Dermis microvascular lymphatic vessel endothelial cell (primary cell): Measurements from ENCODE around the gene ARHGEF7. TPM values are rescaled to one million over a fixed set of nuclear protein-coding genes. Genes with fewer than 3 reads are reported as not detected.
A peak's percentile ranks its signal among the peaks of the same experiment; 100 is the strongest.

Source experiments
- DNase-seq, 2 donors: peaks; one replicate each; pipeline versions ENCODE4 v3.0.0 to v3.0.0-alpha.2; 2010; ENCODE audit warnings: low read depth in 2 of 2
- total RNA-seq: library from RNA; depleted of rRNA; stranded (reverse); fragments of >200 nt; gene quantifications from 2 replicates; pipeline ENCODE4 v1.2.1, GENCODE V29; 2014

ARHGEF7 gene
- total RNA-seq, 1 donor from 2014 or later: 250 TPM

DNA sequence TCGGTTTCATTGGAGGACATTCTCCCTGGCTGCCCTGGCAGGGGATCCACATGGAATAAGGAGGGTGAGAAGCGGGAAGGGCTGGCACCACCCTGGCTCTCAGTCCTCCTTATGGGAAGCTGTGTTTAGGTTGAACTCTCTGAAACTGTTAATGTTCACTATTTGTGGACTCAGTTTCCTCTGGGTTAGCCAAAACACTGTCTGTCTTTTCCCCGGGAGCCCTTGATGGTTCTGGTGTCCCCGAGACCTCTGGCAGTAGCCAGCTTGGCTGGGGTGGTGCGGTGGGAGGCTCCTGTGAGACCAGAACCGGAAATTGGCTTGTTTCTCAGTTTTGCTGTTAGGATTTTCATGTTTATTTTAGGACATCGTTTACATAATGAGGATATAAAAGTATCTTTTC, 157.0 kb downstream of the ARHGEF7 start:
- no peak for DNase-seq

DNA sequence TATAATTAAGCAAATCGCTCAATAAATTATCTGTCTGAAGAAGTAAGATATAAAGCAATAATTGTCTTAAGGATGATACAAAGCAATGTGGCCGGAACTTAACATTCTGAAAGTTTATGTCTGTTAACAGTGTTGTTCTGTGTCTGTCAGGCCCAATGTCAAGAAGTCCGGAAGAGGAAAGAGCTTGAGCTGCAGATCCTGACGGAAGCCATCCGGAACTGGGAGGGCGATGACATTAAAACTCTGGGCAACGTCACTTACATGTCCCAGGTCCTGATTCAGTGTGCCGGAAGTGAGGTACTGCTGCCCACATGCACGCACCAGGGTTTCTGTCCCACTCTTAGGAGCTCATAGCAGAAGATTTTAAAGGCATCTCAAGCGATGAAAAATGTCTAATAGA, 160.3 kb downstream of the ARHGEF7 start:
- DNase-seq: peak; percentile 38 to 40

DNA sequence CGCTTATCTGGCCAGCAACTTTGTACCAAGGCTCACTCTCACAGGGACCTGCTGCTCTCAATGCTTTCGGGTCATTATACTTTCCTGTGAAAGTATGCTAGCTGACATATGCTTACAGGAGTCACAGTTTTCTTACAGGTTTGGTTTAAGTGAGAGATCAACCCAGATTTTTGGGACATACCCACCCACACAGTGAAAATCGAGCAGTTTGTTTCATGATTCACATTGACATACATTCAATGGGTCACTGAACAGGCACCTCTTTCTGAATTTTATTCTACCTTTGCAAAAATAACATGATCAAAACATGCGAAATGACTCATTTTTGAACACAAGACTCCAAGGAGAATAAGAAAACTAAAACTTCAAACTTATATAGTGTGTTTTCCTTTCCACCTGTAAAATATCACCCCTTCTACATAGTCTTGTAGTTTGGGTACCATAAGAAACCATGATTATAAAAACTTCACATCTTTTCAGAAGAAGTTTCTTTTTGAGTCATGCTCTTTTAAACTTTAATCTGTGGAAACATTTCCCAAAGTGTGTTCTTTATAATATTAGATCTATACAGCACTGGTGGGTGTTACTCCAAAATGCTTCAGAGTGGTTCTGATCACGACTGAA, 161.0 kb downstream of the ARHGEF7 start:
- DNase-seq: no peak

DNA sequence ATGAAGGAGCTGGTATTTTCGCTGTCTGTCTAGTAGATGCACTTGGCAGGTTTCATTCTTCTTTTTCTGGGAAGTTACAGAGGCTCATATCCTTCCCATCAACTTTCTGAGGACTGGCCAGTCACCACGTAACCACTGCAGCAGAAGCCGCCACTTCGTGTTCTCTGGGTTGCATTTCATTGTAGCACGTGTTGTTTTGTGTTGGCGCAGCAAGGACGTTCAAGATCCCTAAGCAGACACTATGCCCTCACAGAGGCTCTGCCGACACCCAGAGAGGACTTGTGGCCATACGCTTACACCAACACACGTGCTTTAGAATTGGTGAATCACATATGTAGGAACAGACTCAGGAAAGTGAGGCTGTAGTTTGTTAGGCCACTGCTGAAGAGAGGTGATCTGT, 163.1 kb downstream of the ARHGEF7 start:
- no peak for DNase-seq

DNA sequence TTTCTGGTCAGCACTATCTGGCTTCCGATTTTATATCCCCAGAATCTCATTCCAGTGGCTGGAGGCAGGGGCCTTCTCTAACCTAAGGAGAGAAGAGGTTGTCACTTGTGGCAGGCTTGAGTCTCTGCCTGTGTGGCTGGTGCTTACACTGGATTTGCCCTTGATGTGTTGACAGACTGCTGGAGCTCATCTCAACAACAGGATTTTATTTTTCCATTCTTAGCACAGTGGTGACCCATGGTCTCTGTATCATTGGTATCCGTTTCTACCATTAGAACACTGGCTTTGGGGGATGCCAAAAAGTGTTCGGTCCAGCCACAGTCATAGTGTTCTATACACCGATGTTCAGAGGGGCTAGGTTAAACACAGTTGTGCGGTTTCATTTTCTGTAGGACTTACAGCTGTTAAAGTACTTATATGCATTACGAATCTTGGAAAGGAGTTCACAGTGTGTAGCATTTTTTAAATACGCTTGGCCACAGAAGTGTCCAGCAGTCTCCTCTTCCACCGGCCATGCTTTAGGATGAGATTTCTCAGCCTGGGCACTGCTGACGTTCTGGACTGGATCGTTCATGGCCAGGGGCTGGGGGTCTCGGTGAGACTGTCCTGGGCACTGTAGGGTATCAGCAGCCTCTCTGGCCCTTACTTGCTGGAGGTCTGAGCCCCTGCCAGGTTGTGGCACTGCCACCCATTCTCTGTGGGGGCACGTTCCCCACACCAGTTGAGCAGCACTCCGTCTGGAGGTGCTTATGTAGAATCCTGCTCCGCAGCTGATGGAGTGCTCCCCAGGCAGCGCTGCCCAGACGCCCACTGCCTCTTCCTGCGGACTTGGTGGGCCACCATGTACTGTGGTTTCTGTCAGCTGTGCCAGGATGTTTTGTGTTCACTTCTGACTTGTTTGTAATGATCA, 163.9 kb downstream of the ARHGEF7 start:
- no peak for DNase-seq

DNA sequence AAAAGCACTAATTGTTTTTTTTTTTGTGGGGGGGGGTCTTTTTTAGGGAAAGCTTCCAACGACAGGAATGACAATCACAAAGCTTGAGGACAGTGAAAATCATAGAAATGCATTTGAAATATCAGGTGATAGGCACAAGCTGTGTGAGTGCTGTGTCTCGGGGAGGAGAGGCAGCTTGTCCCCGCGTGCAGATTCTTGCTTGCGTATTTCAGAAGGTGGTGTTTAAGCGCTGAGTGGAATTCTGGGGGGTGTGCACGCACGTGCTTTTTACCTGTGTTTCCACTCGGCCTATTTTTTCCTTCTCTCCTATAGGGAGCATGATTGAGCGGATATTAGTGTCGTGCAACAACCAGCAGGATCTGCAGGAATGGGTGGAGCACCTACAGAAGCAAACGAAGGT, 165.1 kb downstream of the ARHGEF7 start:
- DNase-seq: no peak

DNA sequence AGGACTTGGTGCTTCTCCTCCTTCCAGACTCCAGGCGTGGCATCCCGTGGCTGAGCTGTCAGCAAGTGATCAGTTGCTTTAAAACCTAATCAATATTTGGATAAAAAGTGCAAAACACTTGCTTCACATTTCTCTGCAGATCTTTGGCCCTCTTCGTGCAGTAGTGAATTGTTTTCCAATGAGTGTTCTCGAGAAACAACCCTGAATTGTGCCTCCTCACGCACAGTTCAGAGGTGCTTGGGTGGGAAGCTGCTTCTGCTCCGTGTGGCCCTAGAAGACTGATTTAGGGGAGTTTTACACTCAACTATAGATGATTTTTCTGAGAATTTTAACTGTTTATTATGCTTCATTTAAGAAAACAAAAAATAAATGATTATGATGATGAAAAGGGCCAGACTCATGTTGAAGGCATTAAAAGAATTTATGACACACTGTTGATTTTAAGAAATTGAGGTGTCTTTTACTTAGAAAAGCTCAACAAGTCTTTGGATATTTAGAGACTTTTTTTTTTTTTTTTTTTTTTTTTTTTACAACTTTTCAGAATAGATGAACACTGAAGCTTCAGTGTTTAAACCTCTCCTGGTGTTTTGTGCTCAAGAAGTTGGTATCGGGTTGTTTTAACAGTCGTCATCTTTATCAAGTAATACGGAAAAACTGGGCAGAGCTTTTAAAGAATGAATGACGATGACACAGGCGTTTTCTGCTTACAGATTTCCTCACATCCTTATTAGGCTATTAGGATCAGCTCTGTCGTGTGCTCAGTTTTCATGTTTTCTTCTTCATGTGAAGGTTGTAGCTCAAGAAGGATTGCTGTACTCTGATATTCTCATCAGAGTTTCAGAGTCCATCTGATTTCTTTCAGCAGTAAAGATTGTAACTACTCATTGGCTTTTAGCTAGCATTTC, 165.8 kb downstream of the ARHGEF7 start:
- DNase-seq: no peak

DNA sequence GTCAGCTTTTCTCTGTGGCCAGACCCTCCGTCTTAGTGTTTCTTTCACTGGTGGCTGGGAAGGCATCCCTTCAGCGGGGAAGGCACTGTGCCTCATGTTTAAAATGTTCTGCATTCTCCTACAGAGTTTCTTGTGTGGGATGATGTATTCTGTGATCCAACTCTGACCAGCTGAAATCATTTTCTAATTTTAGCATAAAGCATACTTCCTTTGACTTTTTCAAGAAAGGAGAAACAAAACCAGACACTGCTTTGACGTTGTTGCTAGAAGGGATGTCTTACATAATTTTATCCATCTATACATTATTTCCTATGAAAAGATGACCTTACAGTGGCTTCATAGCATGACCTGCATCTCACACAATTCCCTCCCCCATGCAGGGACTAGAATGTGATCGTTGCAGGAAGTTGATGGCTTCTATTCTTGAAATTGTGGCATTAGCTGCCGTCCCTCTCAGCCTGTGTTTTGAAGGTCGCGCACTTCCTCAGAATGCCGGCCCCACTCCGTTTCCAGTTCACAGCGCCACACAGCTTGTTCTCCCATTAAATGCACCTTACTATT, 166.7 kb downstream of the ARHGEF7 start:
- DNase-seq: no peak

DNA sequence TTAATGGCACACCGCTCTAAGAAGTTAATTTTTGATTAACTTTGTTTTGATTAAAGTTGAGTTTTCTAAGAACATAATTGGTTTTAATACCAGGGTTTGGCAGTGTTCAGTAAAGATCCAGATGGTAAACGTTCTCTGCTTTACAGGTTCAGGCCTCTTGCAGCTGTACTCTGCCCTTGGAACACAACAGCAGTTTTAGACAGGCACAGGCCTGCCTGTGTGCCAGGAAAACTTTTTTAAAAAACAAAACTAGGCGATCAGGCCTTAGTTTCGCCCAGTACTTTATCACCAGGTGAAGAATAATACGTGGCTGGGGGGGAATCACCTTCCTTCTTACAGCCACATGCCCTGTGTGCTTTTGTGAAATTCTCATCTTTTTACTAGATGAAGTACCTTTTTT, 167.3 kb downstream of the ARHGEF7 start:
- no peak for DNase-seq

DNA sequence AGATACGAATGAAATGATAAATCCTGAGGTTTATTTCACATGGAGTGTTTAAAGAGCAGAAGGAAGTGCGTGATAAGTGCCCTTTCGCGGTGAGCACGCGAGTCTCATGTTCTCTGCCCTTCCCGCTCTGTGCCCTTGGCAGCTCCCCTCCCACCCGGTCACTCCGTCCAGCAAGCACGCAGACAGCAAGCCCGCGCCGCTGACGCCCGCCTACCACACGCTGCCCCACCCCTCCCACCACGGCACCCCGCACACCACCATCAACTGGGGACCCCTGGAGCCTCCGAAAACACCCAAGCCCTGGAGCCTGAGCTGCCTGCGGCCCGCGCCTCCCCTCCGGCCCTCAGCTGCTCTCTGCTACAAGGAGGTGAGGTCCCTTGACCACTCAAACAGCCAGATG, 167.9 kb downstream of the ARHGEF7 start:
- DNase-seq: no peak

DNA sequence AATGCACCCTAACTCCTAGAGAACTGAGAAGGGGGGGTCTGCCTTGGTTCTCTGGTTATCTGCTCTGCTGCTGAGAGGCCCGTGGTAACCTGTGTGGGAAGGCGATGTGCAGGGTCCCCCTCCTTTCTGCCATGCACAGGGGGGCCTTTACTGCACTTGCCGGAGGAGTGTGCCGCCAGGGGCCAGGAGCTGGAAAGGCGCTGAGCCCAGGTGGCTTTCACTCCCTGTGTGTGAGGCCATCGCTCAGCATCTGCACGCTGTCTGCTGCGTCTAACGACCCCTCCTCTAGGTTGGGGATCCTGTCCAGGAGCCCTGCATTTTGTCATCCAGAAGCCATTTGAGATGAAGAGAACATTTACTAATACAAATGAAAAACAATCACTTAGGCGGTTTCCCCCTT, 168.3 kb downstream of the ARHGEF7 start:
- DNase-seq: no peak

DNA sequence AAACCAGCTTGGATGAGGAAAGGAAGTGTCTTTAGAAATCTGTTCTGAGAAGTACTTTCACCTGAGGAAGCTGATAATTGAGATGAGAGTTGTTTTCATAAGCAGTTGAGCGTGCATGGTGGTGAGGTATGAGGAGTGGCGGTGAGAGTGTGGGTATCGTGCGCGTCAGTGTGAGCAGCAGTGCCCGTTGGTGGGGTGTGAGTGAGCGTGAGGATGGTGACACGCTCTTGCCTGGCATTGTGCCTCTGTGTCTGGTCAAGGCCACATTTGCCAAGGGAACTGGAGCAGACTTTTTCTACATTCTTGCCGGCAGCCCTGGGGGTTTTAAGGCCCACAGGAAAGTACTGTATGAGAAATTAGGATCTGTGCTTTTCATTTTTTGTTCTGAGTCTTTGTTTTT, 168.9 kb downstream of the ARHGEF7 start:
- no peak for DNase-seq

DNA sequence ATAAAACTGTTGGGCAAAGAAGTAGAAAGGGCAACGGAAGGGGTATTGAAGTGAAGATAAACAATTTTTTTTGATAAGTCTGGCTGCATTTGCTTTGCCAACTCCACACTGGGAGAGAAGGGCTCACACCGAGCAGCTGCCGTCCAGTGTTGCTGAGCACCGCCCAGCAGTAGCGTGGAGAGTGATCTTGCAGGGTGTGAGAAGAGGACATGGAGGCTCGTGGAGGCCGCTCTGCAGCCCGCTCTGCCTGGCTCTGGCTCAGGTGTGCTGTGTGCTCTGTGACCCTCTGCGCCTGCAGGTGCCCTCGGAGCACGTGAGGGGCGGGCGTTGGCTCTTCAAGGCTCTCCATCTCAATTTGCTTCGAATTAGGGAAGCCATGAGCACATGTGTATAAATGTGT, 169.5 kb downstream of the ARHGEF7 start:
- no peak for DNase-seq

DNA sequence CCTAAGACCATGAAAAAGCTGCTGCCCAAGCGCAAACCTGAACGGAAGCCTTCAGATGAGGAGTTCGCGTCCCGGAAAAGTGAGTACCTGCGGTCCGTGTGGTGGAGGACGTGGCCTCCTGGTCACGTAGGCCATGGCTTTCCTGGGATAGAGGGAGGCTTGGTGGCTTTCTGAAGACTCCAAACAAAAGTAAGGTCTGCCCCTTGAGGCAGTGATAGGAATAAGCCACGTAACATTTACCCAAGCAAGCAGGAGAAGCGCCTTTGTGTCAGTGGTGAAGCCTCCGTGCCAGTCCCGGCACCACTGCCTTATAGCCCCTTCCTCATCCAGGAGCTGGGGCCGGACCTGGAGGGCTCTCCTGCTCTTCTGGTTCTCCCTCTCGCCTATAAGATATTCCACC, 171.1 kb downstream of the ARHGEF7 start:
- DNase-seq: no peak

DNA sequence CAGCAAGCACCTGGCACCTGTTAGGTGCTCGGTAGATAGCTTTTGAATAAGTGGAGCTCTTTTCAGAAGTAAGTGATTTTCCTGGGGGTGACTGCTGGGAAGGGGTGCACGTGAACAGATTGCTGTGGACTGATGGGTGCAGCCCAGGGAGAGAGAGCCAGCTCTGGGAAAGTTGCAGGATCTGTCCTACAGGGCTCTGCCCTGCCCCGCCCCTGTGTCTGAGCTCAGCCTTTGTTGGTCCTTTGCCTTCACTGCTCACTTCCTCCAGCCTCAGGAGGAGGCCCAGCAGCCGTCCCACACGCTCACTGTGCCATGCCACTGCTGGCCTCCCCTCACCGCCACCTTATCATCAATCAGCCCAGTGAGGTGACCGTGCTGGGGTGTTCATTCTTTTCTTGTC, 171.6 kb downstream of the ARHGEF7 start:
- no peak for DNase-seq

DNA sequence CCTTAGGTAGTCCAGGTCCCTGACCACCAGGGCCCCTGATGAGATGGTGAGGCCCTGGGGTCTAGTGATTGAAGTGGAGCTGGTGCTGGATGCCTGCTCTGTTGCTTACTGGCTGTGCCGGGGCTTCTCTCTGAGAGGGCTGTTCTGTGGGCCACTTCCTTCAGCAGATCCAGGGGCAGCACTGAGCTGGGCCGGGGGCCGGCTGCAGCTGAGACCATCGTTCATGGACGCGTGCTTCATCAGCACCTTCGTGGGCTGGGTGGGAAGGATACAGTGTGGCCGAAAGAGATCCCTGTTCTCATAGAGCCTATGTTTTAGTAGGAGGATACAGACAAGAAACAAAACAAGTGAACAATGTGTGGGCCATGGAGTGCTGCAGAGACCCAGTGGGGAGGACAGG, 172.1 kb downstream of the ARHGEF7 start:
- no peak for DNase-seq

DNA sequence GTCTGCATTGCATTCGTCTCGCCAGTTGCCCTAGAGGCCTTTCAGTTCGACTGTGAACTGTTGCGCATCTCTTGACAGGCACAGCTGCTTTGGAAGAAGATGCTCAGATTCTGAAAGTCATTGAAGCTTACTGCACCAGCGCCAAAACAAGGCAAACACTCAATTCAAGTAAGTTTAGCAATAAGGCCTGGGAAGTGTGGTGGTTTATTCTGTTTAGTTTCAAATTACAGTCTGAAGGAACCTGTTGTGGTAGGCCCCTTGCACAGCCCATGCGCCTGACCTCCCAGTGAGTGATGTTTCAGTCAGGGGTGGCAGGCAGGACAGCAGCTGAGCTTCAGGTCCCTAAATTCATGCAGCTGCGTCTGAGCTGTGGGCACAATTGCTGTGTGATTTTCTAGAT, 173.2 kb downstream of the ARHGEF7 start:
- DNase-seq: no peak

DNA sequence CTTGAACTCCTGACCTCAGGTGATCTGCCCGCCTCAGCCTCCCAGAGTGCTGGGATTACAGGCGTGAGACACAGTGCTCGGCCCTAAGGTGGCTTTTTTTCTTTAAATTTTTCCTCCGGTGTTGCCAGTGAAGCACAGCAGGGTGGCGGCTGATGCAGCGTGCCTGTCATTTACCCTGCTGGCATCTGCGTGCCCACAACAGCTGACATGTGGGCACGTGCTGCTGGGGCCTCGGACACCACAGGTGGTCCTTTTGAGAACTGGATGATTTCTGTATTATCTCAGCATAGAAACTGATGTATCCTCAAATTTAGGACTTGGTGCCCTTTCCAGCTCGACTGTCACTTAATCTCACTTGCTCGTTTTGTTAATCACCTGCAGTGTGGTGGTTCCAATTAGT, 174.1 kb downstream of the ARHGEF7 start:
- no peak for DNase-seq

DNA sequence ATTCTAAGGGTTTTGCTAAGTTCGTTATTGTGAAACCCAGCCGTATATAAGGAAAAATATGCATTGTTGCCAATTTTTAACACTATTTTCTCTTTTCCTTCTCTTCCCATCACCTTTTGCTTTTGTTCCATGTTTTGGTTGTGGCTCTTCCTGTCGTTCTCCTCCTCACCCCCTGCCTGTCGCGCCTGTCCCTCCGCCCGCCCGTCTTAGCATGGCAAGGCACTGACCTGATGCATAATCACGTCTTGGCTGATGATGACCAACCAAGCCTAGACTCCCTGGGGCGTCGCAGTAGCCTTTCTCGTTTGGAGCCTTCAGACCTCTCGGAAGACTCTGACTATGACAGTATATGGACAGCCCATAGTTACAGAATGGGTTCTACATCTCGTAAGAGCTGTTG, 176.8 kb downstream of the ARHGEF7 start:
- DNase-seq: no peak

DNA sequence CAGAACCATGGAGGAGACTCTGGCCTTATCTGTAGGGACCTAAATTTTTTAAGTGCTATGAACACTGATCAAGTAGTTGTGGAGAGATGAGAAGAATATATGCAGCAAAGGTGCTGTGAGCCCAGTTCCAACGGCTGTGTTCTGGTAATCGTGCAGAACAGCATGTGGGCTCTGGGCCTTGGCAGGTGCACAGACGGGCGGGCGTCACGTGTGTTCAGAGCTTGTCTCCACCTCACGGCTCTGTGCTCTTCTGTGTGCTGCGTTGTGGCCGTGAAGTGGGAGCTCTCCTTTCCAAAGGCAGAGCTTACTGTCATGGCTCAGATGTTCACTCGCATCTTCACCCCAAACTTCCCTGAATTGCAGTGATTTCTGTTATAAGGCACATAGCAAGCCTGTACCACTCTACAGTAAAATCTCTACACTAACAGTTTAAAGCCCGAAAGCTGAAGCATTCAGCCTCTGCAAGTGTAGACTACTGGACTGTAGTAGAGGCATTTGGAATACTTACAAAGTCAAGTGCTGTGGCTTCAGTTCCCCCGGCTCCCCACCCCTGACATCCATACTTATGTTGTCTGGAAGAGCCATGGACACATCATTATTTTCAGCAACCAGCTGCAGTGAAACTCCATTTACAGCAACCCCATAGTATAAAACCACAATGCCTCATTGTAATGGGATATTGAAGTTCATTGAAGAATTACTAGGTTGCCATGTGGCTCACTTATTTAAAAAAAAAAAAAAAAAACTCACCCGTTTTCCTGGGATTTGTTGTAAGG, 177.8 kb downstream of the ARHGEF7 start:
- no peak for DNase-seq

DNA sequence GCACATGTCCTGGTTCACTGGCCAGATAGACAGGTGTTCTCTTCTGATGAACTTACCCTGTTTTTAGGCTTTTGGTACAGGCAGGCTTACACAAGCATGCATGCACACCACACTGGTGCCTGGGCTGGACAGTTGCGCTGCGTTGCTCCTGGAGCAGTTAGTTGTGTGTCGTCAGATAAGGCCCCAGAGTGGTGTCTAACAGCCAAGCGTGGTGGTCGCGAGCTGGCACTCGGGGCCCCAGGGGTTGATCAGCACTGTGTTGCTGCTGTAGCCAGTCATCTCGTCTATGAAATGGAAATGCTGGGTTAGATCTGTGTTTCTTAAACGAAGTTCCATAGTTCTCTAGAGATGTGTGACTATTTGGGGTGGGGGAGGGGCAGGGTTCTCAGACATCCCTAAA, 180.8 kb downstream of the ARHGEF7 start:
- DNase-seq: no peak
